Measurements from ENCODE around the gene RFPL2.

DNA sequence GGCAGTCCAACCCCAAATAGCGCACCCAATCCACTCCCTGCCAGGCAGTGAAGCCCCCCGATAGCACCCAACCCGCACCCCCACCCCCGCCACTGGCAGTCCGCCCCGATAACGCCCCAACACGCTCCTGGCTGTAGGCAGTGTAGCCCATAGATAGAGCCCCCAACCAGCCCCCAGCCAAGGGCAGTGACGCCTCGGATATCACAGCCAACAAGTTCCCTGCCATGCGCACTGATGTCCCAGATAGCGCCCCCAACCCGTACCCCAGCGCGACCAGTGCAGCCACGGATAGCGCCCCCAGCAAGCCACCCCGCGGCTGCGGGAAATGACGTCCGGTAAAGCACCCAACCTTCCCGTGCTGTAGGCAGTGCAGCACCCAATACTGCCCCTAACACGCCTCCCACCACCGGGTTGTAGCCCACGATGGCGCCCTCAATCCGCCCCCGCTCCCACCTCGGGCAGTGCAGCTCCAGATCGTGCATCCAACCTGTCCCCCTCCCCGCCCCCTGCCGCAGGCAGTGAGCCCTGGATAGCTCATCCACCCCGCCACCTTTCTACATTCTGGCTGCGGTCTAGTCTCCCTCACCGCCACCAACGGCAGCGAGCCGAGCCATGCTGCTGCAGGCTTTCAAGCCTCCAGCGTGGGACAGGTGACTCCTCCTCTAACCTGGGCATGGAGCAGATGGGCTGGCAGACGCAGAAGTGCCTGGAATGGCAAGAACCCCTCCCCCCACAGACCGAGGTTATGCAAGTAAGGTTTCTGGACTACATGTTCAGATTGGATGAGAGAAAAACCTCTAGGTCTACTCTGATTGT is 625 bp downstream of the RFPL2 start:
- TF ChIP-seq CTCF (IDR thresholded peaks at IDR 0.05): no peak
- no peak for TF ChIP-seq POLR2A (IDR thresholded peaks at IDR 0.05)
